H9 (cell line): ENCODE measurements around the gene OR6J1. TPM values are rescaled to one million over a fixed set of nuclear protein-coding genes. Genes with fewer than 3 reads are reported as not detected.

Source experiments
- DNase-seq: peaks from one replicate; pipeline ENCODE4 v3.0.0-alpha.2; 2017
- H2AFZ ChIP-seq: one replicate; pipeline ENCODE4 v1.6.1; 2013; ENCODE audit warnings: mild to moderate bottlenecking, low read length, control low read depth, moderate library complexity
- H2AK5ac ChIP-seq: 2 replicates; pipeline ENCODE4 v1.6.1; 2013; ENCODE audit warnings: low read length, control low read depth, mixed read lengths; ENCODE audit not compliant: insufficient read length
- H2BK120ac ChIP-seq: one replicate; pipeline ENCODE4 v1.6.1; 2013; ENCODE audit warnings: low read depth, mild to moderate bottlenecking, low read length, control low read depth, inconsistent platforms; ENCODE audit not compliant: poor library complexity, severe bottlenecking
- H2BK12ac ChIP-seq: 2 replicates; pipeline ENCODE4 v1.6.1; 2013; ENCODE audit warnings: low read length, control low read depth, mixed read lengths, low read depth; ENCODE audit not compliant: insufficient read length
- H2BK15ac ChIP-seq: 2 replicates; pipeline ENCODE4 v1.6.1; 2013; ENCODE audit warnings: low read depth, low read length, control low read depth
- H2BK20ac ChIP-seq: one replicate; pipeline ENCODE4 v1.6.1; 2013; ENCODE audit warnings: low read depth, mild to moderate bottlenecking, low read length, control low read depth, inconsistent platforms; ENCODE audit not compliant: poor library complexity, severe bottlenecking
- H2BK5ac ChIP-seq: 2 replicates; pipeline ENCODE4 v1.6.1; 2013; ENCODE audit warnings: low read length, control low read depth, mixed read lengths; ENCODE audit not compliant: insufficient read length
- H3K14ac ChIP-seq: 2 replicates; pipeline ENCODE4 v1.6.1; 2013; ENCODE audit warnings: low read length, control low read depth; ENCODE audit not compliant: insufficient read depth
- H3K18ac ChIP-seq: 2 replicates; pipeline ENCODE4 v1.6.1; 2013; ENCODE audit warnings: low read depth, mild to moderate bottlenecking, mixed read lengths, low read length, control low read depth; ENCODE audit not compliant: insufficient read length
- H3K23ac ChIP-seq: 2 replicates; pipeline ENCODE4 v1.6.1; 2013; ENCODE audit warnings: low read length, control low read depth, mixed read lengths, low read depth; ENCODE audit not compliant: insufficient read length
- H3K23me2 ChIP-seq: 2 replicates; pipeline ENCODE4 v1.6.1; 2013; ENCODE audit warnings: low read depth, mild to moderate bottlenecking, mixed read lengths, low read length, control low read depth; ENCODE audit not compliant: insufficient read length, poor library complexity, severe bottlenecking
- H3K27ac ChIP-seq: 2 replicates; pipeline ENCODE4 v1.5.1; 2013; ENCODE audit warnings: low read length, control low read depth, mixed read lengths, low read depth; ENCODE audit not compliant: insufficient read length
- H3K27me3 ChIP-seq: 2 replicates; pipeline ENCODE4 v1.6.1; 2013; ENCODE audit warnings: low read length, control low read depth, inconsistent platforms; ENCODE audit not compliant: insufficient read depth
- H3K4ac ChIP-seq: 2 replicates; pipeline ENCODE4 v1.6.1; 2013; ENCODE audit warnings: low read depth, mild to moderate bottlenecking, control low read depth, inconsistent platforms, low read length, moderate library complexity
- H3K4me1 ChIP-seq: 2 replicates; pipeline ENCODE4 v1.6.1; 2013; ENCODE audit warnings: low read length, control low read depth, inconsistent platforms; ENCODE audit not compliant: insufficient read depth
- H3K4me2 ChIP-seq: 2 replicates; pipeline ENCODE4 v1.6.1; 2013; ENCODE audit warnings: low read length, control low read depth, mixed read lengths; ENCODE audit not compliant: insufficient read length, insufficient read depth
- H3K56ac ChIP-seq: 2 replicates; pipeline ENCODE4 v1.6.1; 2013; ENCODE audit warnings: low read depth, mild to moderate bottlenecking, mixed read lengths, low read length, control low read depth; ENCODE audit not compliant: insufficient read length
- H3K79me1 ChIP-seq: 2 replicates; pipeline ENCODE4 v1.6.1; 2013; ENCODE audit warnings: low read depth, mild to moderate bottlenecking, moderate library complexity, low read length, control low read depth, inconsistent platforms; ENCODE audit not compliant: insufficient read depth, poor library complexity, severe bottlenecking
- H3K79me2 ChIP-seq: 2 replicates; pipeline ENCODE4 v1.6.1; 2013; ENCODE audit warnings: low read length, control low read depth, inconsistent platforms; ENCODE audit not compliant: insufficient read depth
- H3K9ac ChIP-seq: 2 replicates; pipeline ENCODE4 v1.6.1; 2013; ENCODE audit warnings: low read length, control low read depth, mixed read lengths; ENCODE audit not compliant: insufficient read length; ENCODE audit errors: extremely low read depth
- H3K9me3 ChIP-seq: one replicate; pipeline ENCODE4 v1.6.1; 2013; ENCODE audit warnings: low read depth, low read length, inconsistent platforms; ENCODE audit not compliant: control insufficient read depth
- H3T11ph ChIP-seq: one replicate; pipeline ENCODE4 v1.6.1; 2013; ENCODE audit warnings: mild to moderate bottlenecking, low read length, control low read depth, inconsistent platforms
- H4K20me1 ChIP-seq: one replicate; pipeline ENCODE4 v1.6.1; 2013; ENCODE audit not compliant: control insufficient read depth, insufficient read length, insufficient read depth
- H4K5ac ChIP-seq: 2 replicates; pipeline ENCODE4 v1.6.1; 2013; ENCODE audit warnings: low read depth, mild to moderate bottlenecking, mixed read lengths, low read length, control low read depth; ENCODE audit not compliant: insufficient read length
- H4K8ac ChIP-seq: replicated peaks from 2 replicates; pipeline ENCODE4 v1.6.1; 2013; ENCODE audit warnings: low read length, control low read depth, mixed read lengths, low read depth; ENCODE audit not compliant: insufficient read length
- H4K91ac ChIP-seq: 2 replicates; pipeline ENCODE4 v1.6.1; 2013; ENCODE audit warnings: low read depth, mild to moderate bottlenecking, moderate library complexity, mixed read lengths, low read length, control low read depth; ENCODE audit not compliant: insufficient read length
- H3K27ac Mint-ChIP-seq, 3 experiments: 2 replicates in 2 of 3; 3 replicates in 1 of 3; pipeline ENCODE4 v1.8.0; 2020 to 2021; ENCODE audit warnings: mixed read lengths in 3 of 3, mild to moderate bottlenecking in 1 of 3, moderate library complexity in 1 of 3
- H3K27me3 Mint-ChIP-seq: 2 replicates; pipeline ENCODE4 v1.8.0; 2021; ENCODE audit warnings: low read depth, mild to moderate bottlenecking, moderate library complexity, mixed read lengths
- H3K36me3 Mint-ChIP-seq, 3 experiments: 2 replicates in 2 of 3; 3 replicates in 1 of 3; pipeline ENCODE4 v1.8.0; 2020 to 2021; ENCODE audit warnings: low read depth in 3 of 3, mixed read lengths in 3 of 3; ENCODE audit not compliant: insufficient read depth in 1 of 3
- H3K4me1 Mint-ChIP-seq, 2 experiments: 2 replicates each; pipeline ENCODE4 v1.8.0; 2020; ENCODE audit warnings: mixed read lengths in 2 of 2
- H3K4me3 Mint-ChIP-seq, 2 experiments: 2 replicates in 1 of 2; 3 replicates in 1 of 2; pipeline ENCODE4 v1.8.0; 2020 to 2021; ENCODE audit warnings: mild to moderate bottlenecking in 2 of 2, mixed read lengths in 2 of 2, moderate library complexity in 1 of 2
- H3K9me3 Mint-ChIP-seq, 2 experiments: 2 replicates in 1 of 2; 3 replicates in 1 of 2; pipeline ENCODE4 v1.8.0; 2020; ENCODE audit warnings: mild to moderate bottlenecking in 2 of 2, mixed read lengths in 2 of 2, moderate library complexity in 1 of 2
- CTCF ChIP-seq: fragments of 200-600 bp; sonication (generic); conservative IDR thresholded peaks from 3 replicates; pipeline ENCODE4 v1.8.0; 2021; ENCODE audit warnings: antibody characterized with exemption, mild to moderate bottlenecking
- WGBS: extraction: QIAGEN DNeasy Blood & Tissue Kit; methylation state at CpG from one replicate; pipeline ENCODE4 v1.1.7; 2013; ENCODE audit warnings: missing lambda C conversion rate, low lambda C conversion rate, mixed read lengths; ENCODE audit not compliant: insufficient read length; ENCODE audit errors: extremely low coverage; 5-methylcytosine and 5-hydroxymethylcytosine counted together
- total RNA-seq: library from RNA; stranded (reverse); gene quantifications from 2 replicates; pipeline ENCODE4 v1.2.1, GENCODE V29; 2021

OR6J1 gene
- total RNA-seq, 1 experiment from 2014 or later: not detected

GRCh38 chr14:22629361-22629760 lies 14.8 kb downstream of the OR6J1 start:
- H3K27ac ChIP-seq: no peak overlapping the region
- H3K9me3 Mint-ChIP-seq: peaks cover 22 to 32% of the 10 kb centered on the region in 2 experiments
- peaks cover 23 to 25% of the 10 kb centered on the region in 2 experiments for H3K4me1 Mint-ChIP-seq
- H3K27ac Mint-ChIP-seq: no peak overlapping the region
- no peaks in the 10 kb centered on the region for H4K20me1 ChIP-seq
- no peaks in the 10 kb centered on the region for H3K23me2 ChIP-seq
- H2BK120ac ChIP-seq: no peak overlapping the region
- no peak overlapping the region for H3K18ac ChIP-seq
- H2BK20ac ChIP-seq: no peak overlapping the region
- H3T11ph ChIP-seq: no peak overlapping the region
- H4K8ac ChIP-seq: no peak overlapping the region
- H4K5ac ChIP-seq: no peak overlapping the region
- no peaks in the 10 kb centered on the region for H3K27me3 ChIP-seq
- no peak overlapping the region for H2BK5ac ChIP-seq
- no peak for DNase-seq
- no peak overlapping the region for H3K4me2 ChIP-seq
- no peak overlapping the region for H2BK15ac ChIP-seq
- peaks cover 2% of the 10 kb centered on the region; the same call in 1 of the 2 replicates for H3K27me3 Mint-ChIP-seq
- no peaks in the 10 kb centered on the region for H3K79me2 ChIP-seq
- no peak overlapping the region for H3K9ac ChIP-seq
- no peak overlapping the region for H3K4me3 Mint-ChIP-seq
- H2AK5ac ChIP-seq: no peak overlapping the region
- peaks cover 4 to 15% (median 6%) of the 10 kb centered on the region in 3 experiments; a peak in 6 of 7 replicates for H3K36me3 Mint-ChIP-seq
- H3K56ac ChIP-seq: no peak overlapping the region
- no peak overlapping the region for H3K14ac ChIP-seq
- H3K4ac ChIP-seq: no peak overlapping the region
- H3K23ac ChIP-seq: no peak overlapping the region
- no peak overlapping the region for H2AFZ ChIP-seq
- no peaks in the 10 kb centered on the region; the same call in 1 of the 2 replicates for H3K4me1 ChIP-seq
- no peak overlapping the region for H4K91ac ChIP-seq
- no peaks in the 10 kb centered on the region for H3K79me1 ChIP-seq
- no peaks in the 10 kb centered on the region for H3K9me3 ChIP-seq
- WGBS: no CpG with 5 or more reads among the region's 5 CpGs
- TF ChIP-seq CTCF: no peak
- no peak overlapping the region for H2BK12ac ChIP-seq
